Measurements from ENCODE around the gene KRT5.

KRT5 gene

DNA sequence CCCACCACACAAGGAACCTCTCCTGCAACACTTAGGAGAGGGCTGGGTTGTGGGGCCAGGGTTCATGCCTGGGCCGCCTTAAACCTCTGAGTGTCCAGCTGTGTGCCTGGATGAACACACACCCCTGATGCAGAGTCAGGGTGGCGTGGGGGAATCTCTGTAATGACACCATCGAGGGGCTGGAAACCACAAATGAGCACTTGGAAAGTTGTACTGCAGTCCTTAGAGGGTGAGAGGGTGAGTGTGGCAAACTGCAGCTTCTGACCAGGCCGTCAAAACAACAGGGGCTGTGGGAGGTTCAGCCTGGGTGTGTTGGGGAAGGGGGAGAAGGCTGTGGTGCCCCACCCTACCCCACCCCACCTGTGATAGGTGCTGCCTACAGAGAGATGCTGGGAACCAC lies 12.4 kb upstream of the KRT5 start:
- TF ChIP-seq, protein P1, sequence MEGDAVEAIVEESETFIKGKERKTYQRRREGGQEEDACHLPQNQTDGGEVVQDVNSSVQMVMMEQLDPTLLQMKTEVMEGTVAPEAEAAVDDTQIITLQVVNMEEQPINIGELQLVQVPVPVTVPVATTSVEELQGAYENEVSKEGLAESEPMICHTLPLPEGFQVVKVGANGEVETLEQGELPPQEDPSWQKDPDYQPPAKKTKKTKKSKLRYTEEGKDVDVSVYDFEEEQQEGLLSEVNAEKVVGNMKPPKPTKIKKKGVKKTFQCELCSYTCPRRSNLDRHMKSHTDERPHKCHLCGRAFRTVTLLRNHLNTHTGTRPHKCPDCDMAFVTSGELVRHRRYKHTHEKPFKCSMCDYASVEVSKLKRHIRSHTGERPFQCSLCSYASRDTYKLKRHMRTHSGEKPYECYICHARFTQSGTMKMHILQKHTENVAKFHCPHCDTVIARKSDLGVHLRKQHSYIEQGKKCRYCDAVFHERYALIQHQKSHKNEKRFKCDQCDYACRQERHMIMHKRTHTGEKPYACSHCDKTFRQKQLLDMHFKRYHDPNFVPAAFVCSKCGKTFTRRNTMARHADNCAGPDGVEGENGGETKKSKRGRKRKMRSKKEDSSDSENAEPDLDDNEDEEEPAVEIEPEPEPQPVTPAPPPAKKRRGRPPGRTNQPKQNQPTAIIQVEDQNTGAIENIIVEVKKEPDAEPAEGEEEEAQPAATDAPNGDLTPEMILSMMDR (IDR thresholded peaks at IDR 0.05; ENCODE audit: low read depth, low read length): no peak
- in situ Hi-C loops (cut with HindIII; ENCODE audit: low sequenced_read_pairs): no loop called here
- DNase-seq (ENCODE audit: low read depth, low spot score): no peak
- no peak overlapping the region for H3K4me3 ChIP-seq (ENCODE audit: low read depth, low read length)

DNA sequence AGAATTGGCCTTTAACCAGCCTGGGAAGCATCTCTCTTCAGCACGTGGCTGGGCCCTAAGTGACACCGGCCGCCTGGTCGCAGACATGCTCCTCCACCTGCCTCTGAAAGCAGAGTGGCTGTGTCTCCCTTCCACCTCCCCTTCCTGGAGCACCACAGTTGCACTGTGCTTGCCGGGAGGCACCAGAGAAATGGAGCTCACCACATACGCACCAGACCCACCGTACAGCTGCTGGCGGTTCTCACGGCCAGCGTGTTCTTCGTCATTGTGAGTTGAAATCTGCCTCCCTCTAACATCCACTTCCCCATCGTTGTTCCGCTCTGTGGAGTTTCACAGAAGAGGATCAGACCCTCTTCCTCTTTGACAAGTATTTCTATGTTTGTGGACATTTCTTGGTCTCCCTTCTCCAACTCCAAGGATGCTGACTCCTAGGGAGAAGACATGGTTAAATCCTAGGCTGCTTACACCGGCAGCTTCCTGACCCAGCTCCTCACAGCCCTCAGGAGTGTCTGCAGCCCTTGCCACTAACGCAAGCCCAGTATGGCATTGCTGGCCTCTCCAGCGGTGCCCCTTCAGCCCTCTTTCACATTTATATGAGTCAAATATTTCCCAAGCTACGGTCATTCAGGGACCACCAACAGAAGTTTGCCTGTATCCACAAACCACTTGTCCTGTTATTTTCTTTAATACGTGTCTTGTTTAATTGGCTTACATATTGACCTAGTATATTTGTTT lies 11.5 kb upstream of the KRT5 start:
- in situ Hi-C loops (cut with HindIII; ENCODE audit: low sequenced_read_pairs): no loop called here
- H3K4me3 ChIP-seq (ENCODE audit: low read depth, low read length): no peak overlapping the region
- TF ChIP-seq, protein P1 (IDR thresholded peaks at IDR 0.05; ENCODE audit: low read depth, low read length): no peak
- DNase-seq (ENCODE audit: low read depth, low spot score): no peak

DNA sequence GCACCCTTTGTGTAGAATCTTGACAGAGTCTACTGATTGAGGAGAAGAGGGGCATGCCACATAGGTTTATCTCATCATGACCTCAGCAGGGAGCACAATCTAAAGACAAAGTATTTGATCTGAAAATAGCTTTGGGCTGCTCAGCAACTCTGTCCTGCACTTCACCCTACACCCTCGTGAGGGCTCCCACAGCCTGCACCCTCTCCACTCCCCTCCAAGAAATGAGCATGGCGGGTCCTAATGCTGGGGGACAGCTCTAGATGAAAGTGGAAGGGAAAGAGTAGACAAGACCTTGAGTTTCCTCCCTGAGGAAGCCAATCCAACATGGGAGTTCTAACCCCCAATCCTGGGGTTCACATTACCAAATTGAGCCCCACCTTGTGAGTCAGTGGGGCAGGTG lies 10.7 kb upstream of the KRT5 start:
- TF ChIP-seq, protein P1 (IDR thresholded peaks at IDR 0.05; ENCODE audit: low read depth, low read length): no peak
- in situ Hi-C loops (cut with HindIII; ENCODE audit: low sequenced_read_pairs): no loop called here
- H3K4me3 ChIP-seq (ENCODE audit: low read depth, low read length): no peak overlapping the region
- no peak for DNase-seq (ENCODE audit: low read depth, low spot score)

DNA sequence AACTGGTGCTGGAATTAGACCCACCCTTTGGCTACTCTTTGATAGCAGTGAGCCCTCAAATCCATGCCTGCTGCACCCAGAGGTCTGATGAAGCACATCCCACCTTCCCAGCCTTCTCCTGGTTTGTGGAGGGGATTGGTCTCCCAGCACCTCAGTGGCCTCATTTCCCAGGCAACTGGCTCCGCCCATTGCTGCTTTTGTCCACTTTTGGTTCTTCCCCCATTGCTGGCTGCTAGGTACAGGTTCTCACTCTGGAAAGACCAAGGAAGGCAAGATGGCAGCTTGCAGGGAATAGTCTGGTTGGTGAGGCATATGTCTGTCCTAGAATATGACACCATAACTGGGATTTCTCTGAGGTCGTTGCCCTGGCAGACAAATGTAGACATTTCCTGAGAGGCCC lies 10.2 kb upstream of the KRT5 start:
- H3K4me3 ChIP-seq (ENCODE audit: low read depth, low read length): no peak overlapping the region
- in situ Hi-C loops (cut with HindIII; ENCODE audit: low sequenced_read_pairs): no loop called here
- TF ChIP-seq, protein P1 (IDR thresholded peaks at IDR 0.05; ENCODE audit: low read depth, low read length): no peak
- no peak for DNase-seq (ENCODE audit: low read depth, low spot score)

DNA sequence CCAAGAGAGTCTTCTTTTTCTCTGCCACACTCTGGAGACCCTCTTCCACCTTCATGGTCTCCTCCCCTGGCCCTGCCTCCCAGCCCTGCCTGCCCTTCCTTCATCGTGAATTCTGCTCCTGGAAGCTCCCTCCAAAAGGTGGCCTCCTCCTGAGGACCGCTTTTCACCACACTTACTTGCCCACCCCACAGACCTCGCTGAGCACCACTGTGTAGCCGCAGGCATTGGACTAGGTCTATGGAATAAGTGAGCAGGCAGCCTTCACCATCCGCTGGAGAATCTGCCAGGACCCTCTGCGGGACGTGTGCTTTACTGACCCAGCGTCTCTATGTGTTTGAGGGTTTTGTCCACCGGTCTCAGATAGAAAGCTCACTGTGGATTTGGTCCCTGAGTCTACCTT lies 9.7 kb upstream of the KRT5 start:
- in situ Hi-C loops (cut with HindIII; ENCODE audit: low sequenced_read_pairs): no loop called here
- no peak overlapping the region for H3K4me3 ChIP-seq (ENCODE audit: low read depth, low read length)
- TF ChIP-seq, protein P1 (IDR thresholded peaks at IDR 0.05; ENCODE audit: low read depth, low read length): no peak
- no peak for DNase-seq (ENCODE audit: low read depth, low spot score)

DNA sequence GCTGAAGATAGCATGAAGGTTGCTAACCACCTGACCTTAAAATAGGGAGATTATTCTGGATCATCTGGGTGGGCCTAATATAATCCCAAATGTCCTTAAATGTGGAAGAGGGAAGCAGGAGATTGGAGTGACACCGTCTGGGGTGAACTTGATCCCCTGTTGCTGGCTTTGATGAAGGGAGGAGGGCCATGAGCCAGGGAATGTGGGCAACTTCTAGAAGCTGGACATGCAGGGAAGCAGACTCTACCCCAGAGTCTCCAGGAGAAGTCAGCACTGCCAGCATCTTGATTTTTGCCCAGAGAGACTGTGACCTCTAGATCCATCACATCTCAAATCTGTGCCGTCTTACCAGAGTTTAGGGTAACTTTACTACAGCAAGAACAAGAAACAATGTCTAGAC lies 9.2 kb upstream of the KRT5 start:
- TF ChIP-seq, protein P1 (IDR thresholded peaks at IDR 0.05; ENCODE audit: low read depth, low read length): no peak
- in situ Hi-C loops (cut with HindIII; ENCODE audit: low sequenced_read_pairs): no loop called here
- H3K4me3 ChIP-seq (ENCODE audit: low read depth, low read length): no peak overlapping the region
- no peak for DNase-seq (ENCODE audit: low read depth, low spot score)
